H9 (cell line): ENCODE data around the gene CCDC149. TPM values are rescaled to one million over a fixed set of nuclear protein-coding genes. Genes with fewer than 3 reads are reported as not detected.
A peak's percentile ranks its signal among the peaks of the same experiment; 100 is the strongest.

Experiments
- DNase-seq: peaks from one replicate; pipeline ENCODE4 v3.0.0-alpha.2; 2017
- H2AFZ ChIP-seq: one replicate; pipeline ENCODE4 v1.6.1; 2013; ENCODE audit warnings: mild to moderate bottlenecking, low read length, control low read depth, moderate library complexity
- H2AK5ac ChIP-seq: 2 replicates; pipeline ENCODE4 v1.6.1; 2013; ENCODE audit warnings: low read length, control low read depth, mixed read lengths; ENCODE audit not compliant: insufficient read length
- H2BK120ac ChIP-seq: one replicate; pipeline ENCODE4 v1.6.1; 2013; ENCODE audit warnings: low read depth, mild to moderate bottlenecking, low read length, control low read depth, inconsistent platforms; ENCODE audit not compliant: poor library complexity, severe bottlenecking
- H2BK12ac ChIP-seq: 2 replicates; pipeline ENCODE4 v1.6.1; 2013; ENCODE audit warnings: low read length, control low read depth, mixed read lengths, low read depth; ENCODE audit not compliant: insufficient read length
- H2BK15ac ChIP-seq: 2 replicates; pipeline ENCODE4 v1.6.1; 2013; ENCODE audit warnings: low read depth, low read length, control low read depth
- H2BK20ac ChIP-seq: one replicate; pipeline ENCODE4 v1.6.1; 2013; ENCODE audit warnings: low read depth, mild to moderate bottlenecking, low read length, control low read depth, inconsistent platforms; ENCODE audit not compliant: poor library complexity, severe bottlenecking
- H2BK5ac ChIP-seq: 2 replicates; pipeline ENCODE4 v1.6.1; 2013; ENCODE audit warnings: low read length, control low read depth, mixed read lengths; ENCODE audit not compliant: insufficient read length
- H3K14ac ChIP-seq: 2 replicates; pipeline ENCODE4 v1.6.1; 2013; ENCODE audit warnings: low read length, control low read depth; ENCODE audit not compliant: insufficient read depth
- H3K18ac ChIP-seq: 2 replicates; pipeline ENCODE4 v1.6.1; 2013; ENCODE audit warnings: low read depth, mild to moderate bottlenecking, mixed read lengths, low read length, control low read depth; ENCODE audit not compliant: insufficient read length
- H3K23ac ChIP-seq: 2 replicates; pipeline ENCODE4 v1.6.1; 2013; ENCODE audit warnings: low read length, control low read depth, mixed read lengths, low read depth; ENCODE audit not compliant: insufficient read length
- H3K23me2 ChIP-seq: 2 replicates; pipeline ENCODE4 v1.6.1; 2013; ENCODE audit warnings: low read depth, mild to moderate bottlenecking, mixed read lengths, low read length, control low read depth; ENCODE audit not compliant: insufficient read length, poor library complexity, severe bottlenecking
- H3K27ac ChIP-seq: 2 replicates; pipeline ENCODE4 v1.5.1; 2013; ENCODE audit warnings: low read length, control low read depth, mixed read lengths, low read depth; ENCODE audit not compliant: insufficient read length
- H3K27me3 ChIP-seq: 2 replicates; pipeline ENCODE4 v1.6.1; 2013; ENCODE audit warnings: low read length, control low read depth, inconsistent platforms; ENCODE audit not compliant: insufficient read depth
- H3K4ac ChIP-seq: 2 replicates; pipeline ENCODE4 v1.6.1; 2013; ENCODE audit warnings: low read depth, mild to moderate bottlenecking, control low read depth, inconsistent platforms, low read length, moderate library complexity
- H3K4me1 ChIP-seq: 2 replicates; pipeline ENCODE4 v1.6.1; 2013; ENCODE audit warnings: low read length, control low read depth, inconsistent platforms; ENCODE audit not compliant: insufficient read depth
- H3K4me2 ChIP-seq: 2 replicates; pipeline ENCODE4 v1.6.1; 2013; ENCODE audit warnings: low read length, control low read depth, mixed read lengths; ENCODE audit not compliant: insufficient read length, insufficient read depth
- H3K56ac ChIP-seq: 2 replicates; pipeline ENCODE4 v1.6.1; 2013; ENCODE audit warnings: low read depth, mild to moderate bottlenecking, mixed read lengths, low read length, control low read depth; ENCODE audit not compliant: insufficient read length
- H3K79me1 ChIP-seq: 2 replicates; pipeline ENCODE4 v1.6.1; 2013; ENCODE audit warnings: low read depth, mild to moderate bottlenecking, moderate library complexity, low read length, control low read depth, inconsistent platforms; ENCODE audit not compliant: insufficient read depth, poor library complexity, severe bottlenecking
- H3K79me2 ChIP-seq: 2 replicates; pipeline ENCODE4 v1.6.1; 2013; ENCODE audit warnings: low read length, control low read depth, inconsistent platforms; ENCODE audit not compliant: insufficient read depth
- H3K9ac ChIP-seq: 2 replicates; pipeline ENCODE4 v1.6.1; 2013; ENCODE audit warnings: low read length, control low read depth, mixed read lengths; ENCODE audit not compliant: insufficient read length; ENCODE audit errors: extremely low read depth
- H3K9me3 ChIP-seq: one replicate; pipeline ENCODE4 v1.6.1; 2013; ENCODE audit warnings: low read depth, low read length, inconsistent platforms; ENCODE audit not compliant: control insufficient read depth
- H3T11ph ChIP-seq: one replicate; pipeline ENCODE4 v1.6.1; 2013; ENCODE audit warnings: mild to moderate bottlenecking, low read length, control low read depth, inconsistent platforms
- H4K20me1 ChIP-seq: one replicate; pipeline ENCODE4 v1.6.1; 2013; ENCODE audit not compliant: control insufficient read depth, insufficient read length, insufficient read depth
- H4K5ac ChIP-seq: 2 replicates; pipeline ENCODE4 v1.6.1; 2013; ENCODE audit warnings: low read depth, mild to moderate bottlenecking, mixed read lengths, low read length, control low read depth; ENCODE audit not compliant: insufficient read length
- H4K8ac ChIP-seq: replicated peaks from 2 replicates; pipeline ENCODE4 v1.6.1; 2013; ENCODE audit warnings: low read length, control low read depth, mixed read lengths, low read depth; ENCODE audit not compliant: insufficient read length
- H4K91ac ChIP-seq: 2 replicates; pipeline ENCODE4 v1.6.1; 2013; ENCODE audit warnings: low read depth, mild to moderate bottlenecking, moderate library complexity, mixed read lengths, low read length, control low read depth; ENCODE audit not compliant: insufficient read length
- H3K27ac Mint-ChIP-seq, 3 experiments: 2 replicates in 2 of 3; 3 replicates in 1 of 3; pipeline ENCODE4 v1.8.0; 2020 to 2021; ENCODE audit warnings: mixed read lengths in 3 of 3, mild to moderate bottlenecking in 1 of 3, moderate library complexity in 1 of 3
- H3K27me3 Mint-ChIP-seq: 2 replicates; pipeline ENCODE4 v1.8.0; 2021; ENCODE audit warnings: low read depth, mild to moderate bottlenecking, moderate library complexity, mixed read lengths
- H3K36me3 Mint-ChIP-seq, 3 experiments: 2 replicates in 2 of 3; 3 replicates in 1 of 3; pipeline ENCODE4 v1.8.0; 2020 to 2021; ENCODE audit warnings: low read depth in 3 of 3, mixed read lengths in 3 of 3; ENCODE audit not compliant: insufficient read depth in 1 of 3
- H3K4me1 Mint-ChIP-seq, 2 experiments: 2 replicates each; pipeline ENCODE4 v1.8.0; 2020; ENCODE audit warnings: mixed read lengths in 2 of 2
- H3K4me3 Mint-ChIP-seq, 2 experiments: 2 replicates in 1 of 2; 3 replicates in 1 of 2; pipeline ENCODE4 v1.8.0; 2020 to 2021; ENCODE audit warnings: mild to moderate bottlenecking in 2 of 2, mixed read lengths in 2 of 2, moderate library complexity in 1 of 2
- H3K9me3 Mint-ChIP-seq, 2 experiments: 2 replicates in 1 of 2; 3 replicates in 1 of 2; pipeline ENCODE4 v1.8.0; 2020; ENCODE audit warnings: mild to moderate bottlenecking in 2 of 2, mixed read lengths in 2 of 2, moderate library complexity in 1 of 2
- WGBS: extraction: QIAGEN DNeasy Blood & Tissue Kit; methylation state at CpG from one replicate; pipeline ENCODE4 v1.1.7; 2013; ENCODE audit warnings: missing lambda C conversion rate, low lambda C conversion rate, mixed read lengths; ENCODE audit not compliant: insufficient read length; ENCODE audit errors: extremely low coverage; 5-methylcytosine and 5-hydroxymethylcytosine counted together
- total RNA-seq: library from RNA; stranded (reverse); gene quantifications from 2 replicates; pipeline ENCODE4 v1.2.1, GENCODE V29; 2021
- TF ChIP-seq, protein P1 (sequence below): fragments of 200-600 bp; sonication (generic); conservative IDR thresholded peaks from 3 replicates; pipeline ENCODE4 v1.8.0; 2021; ENCODE audit warnings: antibody characterized with exemption, mild to moderate bottlenecking

CCDC149 gene
- total RNA-seq, 1 experiment from 2014 or later: 4.5 TPM

- peaks cover 21 to 22% of the 10 kb centered on the region in 2 experiments for H3K4me1 Mint-ChIP-seq
- peaks cover 25% of the 10 kb centered on the region for H3K27me3 Mint-ChIP-seq
- Histone ChIP-seq H3K23ac (no peak overlapping the region), H3K4me2 (no peak overlapping the region), H3K79me2 (no peaks in the 10 kb centered on the region), H4K20me1 (no peaks in the 10 kb centered on the region), H2BK120ac (no peak overlapping the region), H2BK15ac (no peak overlapping the region), H3K27ac (no peak overlapping the region), H2BK20ac (no peak overlapping the region), H2BK12ac (no peak overlapping the region), H2BK5ac (no peak overlapping the region), H3K9ac (no peak overlapping the region), H3K56ac (no peak overlapping the region), H3K27me3 (no peaks in the 10 kb centered on the region; the same call in 1 of the 2 replicates), H3K9me3 (no peaks in the 10 kb centered on the region), H2AK5ac (no peak overlapping the region), H2AFZ (no peak overlapping the region), H3K18ac (no peak overlapping the region), H3K14ac (peak overlapping the region; percentile 67; the same call in 1 of the 2 replicates), H4K8ac (no peak overlapping the region), H3T11ph (no peak overlapping the region), H3K23me2 (no peaks in the 10 kb centered on the region), H3K79me1 (no peaks in the 10 kb centered on the region), H4K91ac (no peak overlapping the region), H3K4me1 (peaks cover 4% of the 10 kb centered on the region; the same call in 1 of the 2 replicates), H4K5ac (no peak overlapping the region), H3K4ac (no peak overlapping the region)
- H3K4me3 Mint-ChIP-seq: no peak overlapping the region; a peak in 1 of 5 replicates
- H3K9me3 Mint-ChIP-seq: peaks cover 7 to 17% of the 10 kb centered on the region in 2 experiments
- peak; percentile 64 for DNase-seq
- H3K36me3 Mint-ChIP-seq: peaks cover 0 to 23% (median 4%) of the 10 kb centered on the region in 3 experiments; a peak in 5 of 7 replicates
- TF ChIP-seq, protein P1, sequence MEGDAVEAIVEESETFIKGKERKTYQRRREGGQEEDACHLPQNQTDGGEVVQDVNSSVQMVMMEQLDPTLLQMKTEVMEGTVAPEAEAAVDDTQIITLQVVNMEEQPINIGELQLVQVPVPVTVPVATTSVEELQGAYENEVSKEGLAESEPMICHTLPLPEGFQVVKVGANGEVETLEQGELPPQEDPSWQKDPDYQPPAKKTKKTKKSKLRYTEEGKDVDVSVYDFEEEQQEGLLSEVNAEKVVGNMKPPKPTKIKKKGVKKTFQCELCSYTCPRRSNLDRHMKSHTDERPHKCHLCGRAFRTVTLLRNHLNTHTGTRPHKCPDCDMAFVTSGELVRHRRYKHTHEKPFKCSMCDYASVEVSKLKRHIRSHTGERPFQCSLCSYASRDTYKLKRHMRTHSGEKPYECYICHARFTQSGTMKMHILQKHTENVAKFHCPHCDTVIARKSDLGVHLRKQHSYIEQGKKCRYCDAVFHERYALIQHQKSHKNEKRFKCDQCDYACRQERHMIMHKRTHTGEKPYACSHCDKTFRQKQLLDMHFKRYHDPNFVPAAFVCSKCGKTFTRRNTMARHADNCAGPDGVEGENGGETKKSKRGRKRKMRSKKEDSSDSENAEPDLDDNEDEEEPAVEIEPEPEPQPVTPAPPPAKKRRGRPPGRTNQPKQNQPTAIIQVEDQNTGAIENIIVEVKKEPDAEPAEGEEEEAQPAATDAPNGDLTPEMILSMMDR: no peak
- H3K27ac Mint-ChIP-seq: peak overlapping the region in 1 of 3 experiments; percentile 1; a peak in 1 of 7 replicates
- WGBS: no CpG with 5 or more reads among the region's 20 CpGs
Observed at GRCh38 chr4:24917076-24917856, 4.4 kb upstream of the CCDC149 start.
